Stimulated activated CD4-positive, alpha-beta T cell treated with anti-CD3 and anti-CD28 coated beads, Interleukin-1b, Interleukin-23, amount 100 ng/mL, for 4 hours (primary cell): Measurements from ENCODE around the gene TSSK6.
A peak's percentile ranks its signal among the peaks of the same experiment; 100 is the strongest.

Source experiments
- DNase-seq, 2 donors: peaks; one replicate each; pipeline ENCODE4 v3.0.0-alpha.2; 2020; ENCODE audit warnings: low read depth in 2 of 2

The TSSK6 gene

GRCh38 chr19:19530889-19531288 is 15.5 kb upstream of the TSSK6 start:
- DNase-seq, result no peak

GRCh38 chr19:19530423-19530804 is 15.1 kb upstream of the TSSK6 start:
- DNase-seq, result no peak

GRCh38 chr19:19529783-19530422 is 14.6 kb upstream of the TSSK6 start:
- DNase-seq, result no peak

GRCh38 chr19:19528721-19529490 is 13.6 kb upstream of the TSSK6 start, which contains the start of gene YJEFN3:
Gene YJEFN3, plus strand, starts transcription at chr19:19528911. Its CDS starts 22 bp downstream, at chr19:19528933.
- DNase-seq, result no peak

GRCh38 chr19:19527674-19528625 is 12.6 kb upstream of the TSSK6 start:
- DNase-seq, result no peak

GRCh38 chr19:19527371-19527656 is 12.0 kb upstream of the TSSK6 start:
- no peak for DNase-seq

- DNase-seq, result no peak
Observed at GRCh38 chr19:19526581-19527370, 11.4 kb upstream of the TSSK6 start.

GRCh38 chr19:19525611-19526380 is 10.4 kb upstream of the TSSK6 start:
- DNase-seq, result no peak

GRCh38 chr19:19524053-19524452 is 8.7 kb upstream of the TSSK6 start:
- DNase-seq, result no peak

GRCh38 chr19:19523177-19523576 is 7.8 kb upstream of the TSSK6 start:
- no peak for DNase-seq

- no peak for DNase-seq
Observed at GRCh38 chr19:19520989-19521388, 5.6 kb upstream of the TSSK6 start.

- DNase-seq, result no peak
Observed at GRCh38 chr19:19517235-19517619, 1.9 kb upstream of the TSSK6 start.

- DNase-seq, result peak; percentile 88 to 94
Observed at GRCh38 chr19:19515642-19516519, 533 bp upstream of the TSSK6 start, which contains the start of gene NDUFA13. Gene NDUFA13, plus strand, starts transcription at chr19:19516225. Its CDS starts 14 bp downstream, at chr19:19516239.

GRCh38 chr19:19514215-19514657 is 1.1 kb downstream of the TSSK6 start:
- no peak for DNase-seq

GRCh38 chr19:19513682-19514081 is 1.7 kb downstream of the TSSK6 start:
- no peak for DNase-seq

- DNase-seq, result no peak
Observed at GRCh38 chr19:19510432-19510831, 4.9 kb downstream of the TSSK6 start.

- no peak for DNase-seq
Observed at GRCh38 chr19:19508217-19508616, 7.1 kb downstream of the TSSK6 start.

GRCh38 chr19:19507354-19507753 is 8.0 kb downstream of the TSSK6 start:
- no peak for DNase-seq

GRCh38 chr19:19506592-19506991 is 8.8 kb downstream of the TSSK6 start:
- DNase-seq, result no peak
